ENCODE results near the gene TCP11. TPM values are rescaled to one million over a fixed set of nuclear protein-coding genes. Genes with fewer than 3 reads are reported as not detected.

Gene TCP11
- total and polyA plus RNA-seq, 4 donors: 0.05 to 0.19 TPM; not detected in 2

- H3K9me3 ChIP-seq (ENCODE audit: control insufficient read depth in 4 of 4, low read length in 3 of 4): no peaks in the 10 kb centered on the region
- H3K27me3 ChIP-seq (ENCODE audit: control insufficient read depth in 4 of 4, insufficient read depth in 4 of 4, low read length in 3 of 4): no peaks in the 10 kb centered on the region
- peak overlapping the region in 1 of 2 donors; percentile 5 for H3K9ac ChIP-seq (ENCODE audit: low read depth in 1 of 2, low read length in 2 of 2)
- H3K27ac ChIP-seq (ENCODE audit: low read depth in 1 of 2, low read length in 2 of 2): peak overlapping the region; percentile 91 to 92
- H3K36me3 ChIP-seq (ENCODE audit: control insufficient read depth in 4 of 4, insufficient read depth in 3 of 4, low read depth in 1 of 4, low read length in 3 of 4): no peaks in the 10 kb centered on the region
- TF ChIP-seq, protein P1, sequence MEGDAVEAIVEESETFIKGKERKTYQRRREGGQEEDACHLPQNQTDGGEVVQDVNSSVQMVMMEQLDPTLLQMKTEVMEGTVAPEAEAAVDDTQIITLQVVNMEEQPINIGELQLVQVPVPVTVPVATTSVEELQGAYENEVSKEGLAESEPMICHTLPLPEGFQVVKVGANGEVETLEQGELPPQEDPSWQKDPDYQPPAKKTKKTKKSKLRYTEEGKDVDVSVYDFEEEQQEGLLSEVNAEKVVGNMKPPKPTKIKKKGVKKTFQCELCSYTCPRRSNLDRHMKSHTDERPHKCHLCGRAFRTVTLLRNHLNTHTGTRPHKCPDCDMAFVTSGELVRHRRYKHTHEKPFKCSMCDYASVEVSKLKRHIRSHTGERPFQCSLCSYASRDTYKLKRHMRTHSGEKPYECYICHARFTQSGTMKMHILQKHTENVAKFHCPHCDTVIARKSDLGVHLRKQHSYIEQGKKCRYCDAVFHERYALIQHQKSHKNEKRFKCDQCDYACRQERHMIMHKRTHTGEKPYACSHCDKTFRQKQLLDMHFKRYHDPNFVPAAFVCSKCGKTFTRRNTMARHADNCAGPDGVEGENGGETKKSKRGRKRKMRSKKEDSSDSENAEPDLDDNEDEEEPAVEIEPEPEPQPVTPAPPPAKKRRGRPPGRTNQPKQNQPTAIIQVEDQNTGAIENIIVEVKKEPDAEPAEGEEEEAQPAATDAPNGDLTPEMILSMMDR (IDR thresholded peaks at IDR 0.05; ENCODE audit: low read depth, low read length, missing input control): no peak
- TF ChIP-seq GABPA (IDR thresholded peaks at IDR 0.05 in 1 of 2, conservative IDR thresholded peaks at IDR 0.05 in 1 of 2) (no peak), RXRA (IDR thresholded peaks at IDR 0.05) (peak in 1 of 2 donors; percentile 3)
- no peak overlapping the region for H3K4me3 ChIP-seq (ENCODE audit: low read depth in 1 of 3, low read length in 3 of 3)
- peaks cover 6 to 42% (median 24%) of the 10 kb centered on the region in 4 donors for H3K4me1 ChIP-seq (ENCODE audit: control insufficient read depth in 4 of 4, insufficient read depth in 4 of 4, low read length in 3 of 4)
- no peak for DNase-seq (ENCODE audit: low spot score)
- 76% methylated on average over 5 of the region's 5 CpGs for WGBS
Measured at GRCh38 chr6:35166520-35166919, 25.4 kb upstream of the TCP11 start.

DNA sequence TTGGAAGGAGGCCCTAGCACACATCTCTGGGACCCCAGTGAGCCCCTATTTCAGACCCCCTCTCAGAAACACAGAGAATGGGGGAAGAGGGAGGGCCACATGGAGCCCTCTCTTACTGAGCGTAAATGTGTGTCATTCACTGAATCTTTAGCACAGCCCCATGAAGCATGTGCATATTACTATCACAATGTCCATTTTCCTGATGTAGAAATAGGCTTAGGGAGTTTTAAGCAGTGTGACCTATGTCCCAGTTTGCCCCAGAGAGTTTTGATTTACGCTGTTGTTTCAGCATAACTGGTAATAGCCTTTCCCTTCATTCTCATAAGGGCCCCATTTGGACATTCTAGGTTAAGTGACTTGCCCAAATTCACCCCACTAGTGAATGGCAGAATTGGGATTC lies 25.0 kb upstream of the TCP11 start:
- H3K36me3 ChIP-seq (ENCODE audit: control insufficient read depth in 4 of 4, insufficient read depth in 3 of 4, low read depth in 1 of 4, low read length in 3 of 4): no peaks in the 10 kb centered on the region
- peak overlapping the region; percentile 91 to 92 for H3K27ac ChIP-seq (ENCODE audit: low read depth in 1 of 2, low read length in 2 of 2)
- H3K27me3 ChIP-seq (ENCODE audit: control insufficient read depth in 4 of 4, insufficient read depth in 4 of 4, low read length in 3 of 4): no peaks in the 10 kb centered on the region
- peak; percentile 47 to 63 for TF ChIP-seq RXRA (IDR thresholded peaks at IDR 0.05)
- TF ChIP-seq MAX (IDR thresholded peaks at IDR 0.05): no peak
- peak; percentile 79 for TF ChIP-seq SP1 (IDR thresholded peaks at IDR 0.05)
- DNase-seq (ENCODE audit: low spot score): no peak
- peak overlapping the region; percentile 4 to 5 for H3K9ac ChIP-seq (ENCODE audit: low read depth in 1 of 2, low read length in 2 of 2)
- H3K4me3 ChIP-seq (ENCODE audit: low read depth in 1 of 3, low read length in 3 of 3): no peak overlapping the region
- H3K4me1 ChIP-seq (ENCODE audit: control insufficient read depth in 4 of 4, insufficient read depth in 4 of 4, low read length in 3 of 4): peaks cover 6 to 46% (median 28%) of the 10 kb centered on the region in 4 donors
- 57% methylated on average over 2 of the region's 2 CpGs for WGBS
- H3K9me3 ChIP-seq (ENCODE audit: control insufficient read depth in 4 of 4, low read length in 3 of 4): no peaks in the 10 kb centered on the region

GRCh38 chr6:35165630-35166071 lies 24.5 kb upstream of the TCP11 start:
- no peaks in the 10 kb centered on the region for H3K27me3 ChIP-seq (ENCODE audit: control insufficient read depth in 4 of 4, insufficient read depth in 4 of 4, low read length in 3 of 4)
- WGBS: 65% methylated on average over 2 of the region's 2 CpGs
- no peak overlapping the region for H3K4me3 ChIP-seq (ENCODE audit: low read depth in 1 of 3, low read length in 3 of 3)
- H3K27ac ChIP-seq (ENCODE audit: low read depth in 1 of 2, low read length in 2 of 2): peak overlapping the region; percentile 91 to 92
- no peaks in the 10 kb centered on the region for H3K9me3 ChIP-seq (ENCODE audit: control insufficient read depth in 4 of 4, low read length in 3 of 4)
- H3K9ac ChIP-seq (ENCODE audit: low read depth in 1 of 2, low read length in 2 of 2): peak overlapping the region; percentile 5 to 26
- DNase-seq (ENCODE audit: low spot score): no peak
- no peaks in the 10 kb centered on the region for H3K36me3 ChIP-seq (ENCODE audit: control insufficient read depth in 4 of 4, insufficient read depth in 3 of 4, low read depth in 1 of 4, low read length in 3 of 4)
- peaks cover 8 to 50% (median 32%) of the 10 kb centered on the region in 4 donors for H3K4me1 ChIP-seq (ENCODE audit: control insufficient read depth in 4 of 4, insufficient read depth in 4 of 4, low read length in 3 of 4)
- TF ChIP-seq GABPA (IDR thresholded peaks at IDR 0.05 in 1 of 2, conservative IDR thresholded peaks at IDR 0.05 in 1 of 2): peak in 1 of 2 donors; percentile 56
- TF ChIP-seq SP1 (IDR thresholded peaks at IDR 0.05): peak; percentile 87
- TF ChIP-seq, protein P2, sequence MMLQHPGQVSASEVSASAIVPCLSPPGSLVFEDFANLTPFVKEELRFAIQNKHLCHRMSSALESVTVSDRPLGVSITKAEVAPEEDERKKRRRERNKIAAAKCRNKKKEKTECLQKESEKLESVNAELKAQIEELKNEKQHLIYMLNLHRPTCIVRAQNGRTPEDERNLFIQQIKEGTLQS (IDR thresholded peaks at IDR 0.05): no peak
- peak in 1 of 2 donors; percentile 60 for TF ChIP-seq RXRA (IDR thresholded peaks at IDR 0.05)
- TF ChIP-seq JUND (IDR thresholded peaks at IDR 0.05): peak; percentile 47 to 86
- TF ChIP-seq RAD21 (IDR thresholded peaks at IDR 0.05): peak in 1 of 2 donors; percentile 22
- TF ChIP-seq EGR1 (IDR thresholded peaks at IDR 0.05; ENCODE audit: low read depth in 2 of 2): peak in 1 of 2 donors; percentile 33
- TF ChIP-seq FOXA2 (IDR thresholded peaks at IDR 0.05): peak; percentile 97
- TF ChIP-seq, protein P1 (IDR thresholded peaks at IDR 0.05; ENCODE audit: low read depth, low read length, missing input control): no peak
- peak; percentile 51 for TF ChIP-seq YY1 (IDR thresholded peaks at IDR 0.05)
- no peak for TF ChIP-seq HNF4G (IDR thresholded peaks at IDR 0.05)
- TF ChIP-seq NR2F2 (IDR thresholded peaks at IDR 0.05): no peak
- TF ChIP-seq, protein P3, sequence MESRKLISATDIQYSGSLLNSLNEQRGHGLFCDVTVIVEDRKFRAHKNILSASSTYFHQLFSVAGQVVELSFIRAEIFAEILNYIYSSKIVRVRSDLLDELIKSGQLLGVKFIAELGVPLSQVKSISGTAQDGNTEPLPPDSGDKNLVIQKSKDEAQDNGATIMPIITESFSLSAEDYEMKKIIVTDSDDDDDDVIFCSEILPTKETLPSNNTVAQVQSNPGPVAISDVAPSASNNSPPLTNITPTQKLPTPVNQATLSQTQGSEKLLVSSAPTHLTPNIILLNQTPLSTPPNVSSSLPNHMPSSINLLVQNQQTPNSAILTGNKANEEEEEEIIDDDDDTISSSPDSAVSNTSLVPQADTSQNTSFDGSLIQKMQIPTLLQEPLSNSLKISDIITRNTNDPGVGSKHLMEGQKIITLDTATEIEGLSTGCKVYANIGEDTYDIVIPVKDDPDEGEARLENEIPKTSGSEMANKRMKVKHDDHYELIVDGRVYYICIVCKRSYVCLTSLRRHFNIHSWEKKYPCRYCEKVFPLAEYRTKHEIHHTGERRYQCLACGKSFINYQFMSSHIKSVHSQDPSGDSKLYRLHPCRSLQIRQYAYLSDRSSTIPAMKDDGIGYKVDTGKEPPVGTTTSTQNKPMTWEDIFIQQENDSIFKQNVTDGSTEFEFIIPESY (IDR thresholded peaks at IDR 0.05): no peak
- peak; percentile 93 for TF ChIP-seq FOXA1 (IDR thresholded peaks at IDR 0.05)
- peak; percentile 87 for TF ChIP-seq REST (IDR thresholded peaks at IDR 0.05)
- TF ChIP-seq MAX (IDR thresholded peaks at IDR 0.05): peak; percentile 72
- TF ChIP-seq HNF4A (conservative IDR thresholded peaks at IDR 0.05): peak; percentile 77 to 86
